NCI-H748 treated with DMSO at 0.1 percent for 48 hours (cell line): ENCODE data around the gene IL23R.

ENCODE experiments used
- DNase-seq: peaks from one replicate; lab custom pipeline; 2025; lab: John Stamatoyannopoulos, UW

Gene IL23R

GRCh38 chr1:67242016-67242415 lies 75.8 kb downstream of the IL23R start:
- no peak for DNase-seq

- DNase-seq, result no peak
Measured at GRCh38 chr1:67250051-67250653, 83.9 kb downstream of the IL23R start.

- no peak for DNase-seq
Measured at GRCh38 chr1:67256291-67257172, 90.3 kb downstream of the IL23R start.

GRCh38 chr1:67257173-67257535 lies 90.9 kb downstream of the IL23R start:
- no peak for DNase-seq

DNA sequence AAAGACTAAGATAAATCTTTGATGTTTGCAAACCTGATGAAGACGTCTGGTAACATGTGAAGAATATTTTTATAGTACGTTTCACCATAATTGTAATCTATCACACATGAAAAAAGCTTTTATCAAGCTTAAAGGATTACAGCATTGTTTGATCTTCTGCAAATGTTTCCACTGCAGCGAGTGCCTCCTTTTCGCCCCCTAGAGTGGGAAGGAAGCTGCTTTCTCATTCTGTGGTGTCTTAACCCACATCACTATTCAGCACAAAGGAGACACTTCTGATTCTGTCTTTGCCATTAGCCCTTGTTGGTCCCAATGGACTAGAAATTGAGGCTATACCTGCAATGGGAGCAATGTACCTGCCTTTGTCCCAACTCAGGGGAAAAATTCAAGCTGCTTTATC lies 95.4 kb downstream of the IL23R start:
- DNase-seq, result no peak

DNA sequence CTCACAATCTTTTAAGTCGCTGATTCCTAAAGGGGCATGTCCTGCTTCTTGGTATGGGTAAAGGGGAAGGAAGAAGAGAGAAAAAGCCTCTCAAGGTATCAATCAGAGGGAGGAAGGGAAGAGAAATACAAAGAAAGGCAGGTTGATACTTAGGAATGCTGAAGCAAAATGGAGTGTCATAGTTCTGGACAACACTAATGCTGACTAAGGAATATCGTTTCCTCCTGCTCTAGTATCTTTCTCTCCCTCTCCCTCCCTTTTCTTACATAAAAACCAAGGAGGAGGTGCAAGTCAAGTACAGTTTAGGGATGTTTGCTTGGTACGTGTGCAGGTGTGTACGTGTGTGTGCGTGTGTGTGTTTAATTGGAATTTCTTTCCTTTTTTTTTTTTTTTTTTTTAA lies 96.5 kb downstream of the IL23R start:
- no peak for DNase-seq

- no peak for DNase-seq
Measured at GRCh38 chr1:67264152-67264551, 97.9 kb downstream of the IL23R start.

- DNase-seq, result no peak
Measured at GRCh38 chr1:67264899-67265298, 98.6 kb downstream of the IL23R start.

DNA sequence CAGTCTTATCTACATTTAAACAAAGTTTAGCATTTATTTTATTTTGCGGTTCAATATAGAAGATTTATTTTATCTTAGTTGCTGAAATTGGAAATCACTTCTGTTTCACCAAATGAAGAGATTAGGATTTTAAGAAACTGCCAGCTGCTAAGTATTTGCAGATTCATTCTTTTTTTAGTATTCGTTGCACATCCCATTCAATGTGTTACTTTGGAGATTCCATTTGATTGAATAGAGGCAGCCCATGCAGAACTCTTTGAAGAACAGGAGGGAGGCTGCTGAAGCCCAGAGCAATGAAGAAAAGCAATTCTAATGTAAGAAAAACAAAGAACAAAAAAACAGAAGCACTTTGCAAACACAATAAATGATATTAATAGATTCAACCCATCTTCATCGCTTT lies 102.8 kb downstream of the IL23R start:
- no peak for DNase-seq

- no peak for DNase-seq
Measured at GRCh38 chr1:67270541-67270940, 104.3 kb downstream of the IL23R start.

DNA sequence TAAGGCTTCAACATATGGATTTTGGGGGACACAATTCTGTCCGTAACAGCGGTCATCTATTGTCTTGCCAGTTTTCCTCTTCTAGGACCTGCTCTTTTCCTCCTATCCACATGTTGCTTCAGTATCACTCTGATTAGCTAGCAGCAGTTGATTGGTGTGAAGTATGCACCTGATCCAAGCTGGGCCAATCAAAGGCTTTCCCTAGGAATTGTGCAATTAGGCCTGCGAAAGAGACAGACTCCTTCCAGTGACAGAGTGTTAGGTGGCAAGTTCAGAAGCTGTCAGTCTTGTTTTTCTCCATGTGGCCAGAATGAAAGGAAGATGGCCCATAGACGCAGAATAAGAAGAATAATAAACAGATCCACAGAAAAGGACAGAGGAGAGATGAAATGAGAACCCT lies 107.3 kb downstream of the IL23R start:
- no peak for DNase-seq

DNA sequence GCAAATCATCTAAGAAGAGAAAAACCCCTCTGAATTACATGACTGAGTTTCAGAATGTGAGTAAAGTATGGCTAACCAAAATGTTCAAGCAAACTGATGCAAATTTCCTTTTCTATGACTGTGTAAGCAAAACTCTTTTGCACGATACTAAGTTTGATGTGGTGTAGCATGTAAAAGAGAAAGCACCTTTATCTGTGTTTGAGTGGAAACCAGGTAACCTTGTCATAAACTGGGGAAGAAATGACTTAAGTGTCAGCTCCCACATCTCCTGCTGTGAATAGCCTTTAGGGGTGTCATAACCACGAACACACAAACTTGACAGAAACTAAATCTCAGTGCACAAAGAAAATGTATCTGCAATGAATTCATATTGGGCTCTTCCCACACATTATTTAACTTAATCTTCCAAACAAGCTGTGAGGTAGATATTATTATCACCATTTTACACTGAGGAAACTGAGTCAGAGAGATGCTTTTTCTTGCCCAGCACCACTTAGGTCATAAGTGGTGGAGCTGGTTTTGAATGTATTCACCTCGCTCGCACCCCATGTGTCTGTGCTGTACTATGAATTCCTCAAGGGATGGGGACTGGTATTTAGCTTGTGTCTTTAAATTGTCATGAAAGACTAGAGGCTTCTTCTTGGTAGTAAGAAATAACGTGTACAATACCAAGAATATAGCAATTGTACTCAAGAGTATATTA lies 108.5 kb downstream of the IL23R start:
- DNase-seq, result no peak

DNA sequence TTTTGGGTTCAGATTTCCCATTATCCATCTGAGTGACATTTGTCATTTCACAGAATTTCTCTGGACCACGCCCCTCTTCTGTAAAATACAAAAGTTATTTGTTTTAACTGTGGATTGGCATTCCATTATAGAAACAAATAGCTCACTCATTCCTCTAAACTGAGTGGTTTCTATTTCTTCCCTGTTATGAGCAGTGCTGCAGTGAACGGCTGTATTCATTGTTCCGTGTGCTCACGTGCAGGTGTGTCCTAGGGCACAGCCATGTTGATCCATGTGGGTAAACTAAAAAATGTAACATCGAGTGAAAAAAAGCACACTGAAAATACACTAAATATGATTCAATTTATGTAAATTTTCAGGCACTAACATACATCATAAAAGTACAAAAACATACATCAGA lies 114.4 kb downstream of the IL23R start:
- DNase-seq, result no peak

DNA sequence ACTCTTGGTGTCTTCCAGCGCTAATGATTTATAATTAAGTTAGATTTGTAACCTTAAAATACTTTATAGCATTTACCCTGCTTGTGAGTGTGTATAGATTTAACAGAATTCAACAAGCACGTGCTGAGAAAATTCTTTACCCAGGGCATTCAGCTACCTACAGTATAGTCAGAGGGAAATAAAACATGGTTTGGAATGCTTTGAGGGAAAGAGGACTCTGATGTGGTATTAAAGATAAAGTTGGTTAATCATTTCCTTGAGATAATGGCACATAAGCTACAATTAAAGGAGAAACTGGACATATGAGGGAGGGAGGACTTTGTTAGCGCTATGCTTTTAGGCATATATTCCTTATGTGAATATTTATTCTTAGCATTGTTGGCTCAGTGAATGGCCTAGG lies 115.0 kb downstream of the IL23R start:
- no peak for DNase-seq

GRCh38 chr1:67285780-67286488 lies 119.7 kb downstream of the IL23R start:
- DNase-seq, result no peak

DNA sequence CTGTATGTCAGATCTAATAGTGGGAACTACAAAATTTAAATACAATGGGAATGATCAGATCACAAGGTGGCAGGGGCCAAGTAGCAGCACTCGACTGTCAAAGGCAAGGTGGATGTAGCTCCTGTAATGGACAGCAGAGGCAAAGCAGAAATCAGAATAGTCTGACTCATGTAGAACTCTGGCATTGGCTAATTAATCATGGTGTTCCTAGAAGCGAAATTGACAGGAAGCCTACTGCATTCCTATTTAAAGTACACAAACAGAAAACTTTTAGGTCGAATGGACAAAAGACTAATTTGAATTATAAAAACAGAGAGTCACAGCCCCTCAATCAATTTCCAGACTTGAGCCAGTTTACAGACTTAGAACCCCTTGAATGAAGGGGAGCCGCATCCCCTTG lies 124.0 kb downstream of the IL23R start:
- no peak for DNase-seq

DNA sequence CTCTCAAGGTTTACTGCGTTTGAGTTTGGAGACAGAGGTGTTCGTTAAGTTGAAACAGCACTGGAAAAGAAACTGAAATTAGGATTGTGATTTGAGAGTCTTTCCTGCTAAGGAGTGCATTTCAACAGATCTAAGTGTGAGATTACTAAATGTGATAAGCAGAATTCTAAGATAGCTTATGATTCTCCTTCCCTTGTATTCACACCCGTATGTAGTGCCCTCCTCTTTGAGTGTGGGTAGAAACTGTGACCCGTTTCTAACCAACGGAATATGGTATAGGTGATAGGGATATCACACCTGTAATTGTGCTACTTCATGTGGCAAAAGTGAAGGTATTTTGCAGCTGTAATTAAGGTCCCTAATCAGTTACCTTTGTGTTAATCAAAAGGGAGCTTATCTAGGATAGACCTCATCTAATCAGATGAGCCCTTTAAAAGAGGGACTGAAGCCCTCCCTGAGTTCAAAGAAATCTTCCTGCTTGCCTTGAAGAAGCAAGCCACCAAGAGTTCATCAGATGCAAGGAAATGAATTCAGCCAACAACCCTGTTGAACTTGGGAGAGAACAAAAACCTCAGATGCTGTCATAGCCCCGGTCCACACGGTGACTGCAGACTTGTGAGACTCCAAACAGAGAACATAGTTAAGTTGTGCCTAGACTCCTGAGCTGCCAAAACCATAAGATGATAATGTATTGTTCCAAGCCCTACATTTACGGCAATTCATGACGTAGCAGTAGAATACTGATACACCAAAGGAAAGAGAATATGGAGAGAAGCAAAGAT lies 128.8 kb downstream of the IL23R start:
- DNase-seq, result no peak

GRCh38 chr1:67298762-67299161 lies 132.5 kb downstream of the IL23R start:
- DNase-seq, result no peak

GRCh38 chr1:67299296-67299695 lies 133.0 kb downstream of the IL23R start:
- DNase-seq, result no peak

DNA sequence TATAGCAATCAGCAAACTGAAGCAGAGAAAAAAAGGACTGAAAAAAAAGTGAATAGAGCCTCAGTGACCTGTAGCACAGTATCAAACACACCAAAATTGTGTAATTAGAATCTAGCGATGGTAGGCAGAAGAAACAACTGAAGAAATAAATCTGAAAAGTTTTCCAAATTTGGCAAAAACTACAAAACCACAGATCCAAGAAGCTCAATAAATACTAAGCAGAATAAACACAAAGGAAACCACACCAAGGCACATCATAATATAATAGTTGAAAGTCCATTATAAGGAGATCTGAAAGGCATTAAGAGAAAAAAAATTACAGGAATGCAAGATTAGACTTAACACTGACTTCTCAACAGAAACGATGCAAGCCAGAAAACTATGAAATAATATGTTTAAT lies 134.3 kb downstream of the IL23R start:
- no peak for DNase-seq

- DNase-seq, result no peak
Measured at GRCh38 chr1:67304023-67304422, 137.8 kb downstream of the IL23R start.

GRCh38 chr1:67306547-67306946 lies 140.3 kb downstream of the IL23R start:
- DNase-seq, result no peak
